Parathyroid adenoma (tissue), 2 donors: ENCODE data around the gene MUC5AC.

Experiments
- H2AFZ ChIP-seq: fragments of 300-600 bp; sonication (generic); one replicate; pipeline ENCODE4 v1.7.0; 2017; ENCODE audit warnings: antibody characterized with exemption, mild to moderate bottlenecking
- H3K27ac ChIP-seq: fragments of 300-600 bp; sonication (generic); one replicate; pipeline ENCODE4 v1.7.0; 2017
- H3K27me3 ChIP-seq: fragments of 300-600 bp; sonication (generic); one replicate; pipeline ENCODE4 v1.7.0; 2017; ENCODE audit warnings: low read length; ENCODE audit not compliant: control insufficient read depth, insufficient read depth
- H3K36me3 ChIP-seq: fragments of 300-600 bp; sonication (generic); one replicate; pipeline ENCODE4 v1.7.0; 2017; ENCODE audit warnings: low read length; ENCODE audit not compliant: control insufficient read depth, insufficient read depth
- H3K4me1 ChIP-seq: fragments of 300-600 bp; sonication (generic); one replicate; pipeline ENCODE4 v1.7.0; 2017; ENCODE audit warnings: control low read depth
- H3K4me2 ChIP-seq: fragments of 300-600 bp; sonication (generic); one replicate; pipeline ENCODE4 v1.7.0; 2017; ENCODE audit warnings: low read length
- H3K4me3 ChIP-seq: fragments of 300-600 bp; sonication (generic); one replicate; pipeline ENCODE4 v1.7.0; 2017; ENCODE audit warnings: low read depth, low read length
- H3K79me2 ChIP-seq: fragments of 300-600 bp; sonication (generic); one replicate; pipeline ENCODE4 v1.7.0; 2017; ENCODE audit warnings: control low read depth
- H3K9ac ChIP-seq: fragments of 300-600 bp; sonication (generic); one replicate; pipeline ENCODE4 v1.7.0; 2017; ENCODE audit warnings: mild to moderate bottlenecking
- H3K9me3 ChIP-seq: fragments of 300-600 bp; sonication (generic); one replicate; pipeline ENCODE4 v1.7.0; 2017; ENCODE audit warnings: low read length; ENCODE audit not compliant: control insufficient read depth
- CTCF ChIP-seq: fragments of 300-600 bp; sonication (generic); IDR thresholded peaks from one replicate; pipeline ENCODE4 v1.7.0; 2017; ENCODE audit warnings: antibody characterized with exemption, mild to moderate bottlenecking
- donor health status: primary hyperparathyroidism.

The MUC5AC gene

GRCh38 chr11:1235306-1235900, 77.7 kb downstream of the MUC5AC start:
- no peak overlapping the region for H3K4me2 ChIP-seq
- H2AFZ ChIP-seq, result no peak overlapping the region
- H3K9ac ChIP-seq, result no peak overlapping the region
- no peaks in the 10 kb centered on the region for H3K36me3 ChIP-seq
- H3K4me1 ChIP-seq, result no peaks in the 10 kb centered on the region
- H3K4me3 ChIP-seq, result no peak overlapping the region
- H3K79me2 ChIP-seq, result no peaks in the 10 kb centered on the region
- TF ChIP-seq CTCF, result no peak
- H3K27me3 ChIP-seq, result no peaks in the 10 kb centered on the region
- H3K9me3 ChIP-seq, result no peaks in the 10 kb centered on the region
- no peak overlapping the region for H3K27ac ChIP-seq

GRCh38 chr11:1235901-1236315, 78.2 kb downstream of the MUC5AC start:
- H3K9ac ChIP-seq, result no peak overlapping the region
- no peaks in the 10 kb centered on the region for H3K9me3 ChIP-seq

GRCh38 chr11:1236316-1237127, 78.8 kb downstream of the MUC5AC start:
- Histone ChIP-seq H3K4me2 (no peak overlapping the region), H3K9me3 (no peaks in the 10 kb centered on the region), H3K4me1 (no peaks in the 10 kb centered on the region), H3K9ac (no peak overlapping the region), H3K36me3 (no peaks in the 10 kb centered on the region), H2AFZ (no peak overlapping the region), H3K27ac (no peak overlapping the region), H3K4me3 (no peak overlapping the region), H3K27me3 (no peaks in the 10 kb centered on the region), H3K79me2 (no peaks in the 10 kb centered on the region)
- no peak for TF ChIP-seq CTCF

More at GRCh38 chr11:1235901-1236315, 78.2 kb downstream of the MUC5AC start:
- Histone ChIP-seq H2AFZ (no peak overlapping the region), H3K36me3 (no peaks in the 10 kb centered on the region), H3K27me3 (no peaks in the 10 kb centered on the region), H3K4me3 (no peak overlapping the region), H3K27ac (no peak overlapping the region), H3K4me1 (no peaks in the 10 kb centered on the region), H3K4me2 (no peak overlapping the region), H3K79me2 (no peaks in the 10 kb centered on the region)
- no peak for TF ChIP-seq CTCF

DNA sequence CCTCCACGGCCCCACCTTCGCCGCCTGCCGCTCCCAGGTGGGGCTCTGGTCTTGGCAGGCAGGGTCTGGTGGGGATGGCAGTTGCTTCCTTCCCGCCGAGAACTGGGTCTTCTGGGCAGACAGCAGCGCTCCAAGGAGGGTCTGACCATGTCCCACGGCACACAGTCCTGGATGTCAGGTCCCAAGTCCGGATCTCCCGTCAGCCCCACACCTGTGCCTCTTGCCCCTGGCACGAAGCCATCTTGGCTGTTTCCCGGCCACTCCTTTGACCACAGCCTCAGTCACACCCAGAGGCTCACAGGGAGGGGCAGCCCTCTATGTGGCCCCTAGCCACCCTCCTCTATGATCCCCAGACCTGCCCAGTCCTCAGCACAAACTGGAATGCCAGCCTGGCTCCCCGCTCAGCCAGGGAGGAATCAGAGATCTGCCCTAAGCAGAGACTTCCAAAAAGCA, 79.4 kb downstream of the MUC5AC start:
- no peak overlapping the region for H3K9ac ChIP-seq
- H3K9me3 ChIP-seq, result no peaks in the 10 kb centered on the region
- no peaks in the 10 kb centered on the region for H3K36me3 ChIP-seq
- H3K4me1 ChIP-seq, result no peaks in the 10 kb centered on the region
- no peak overlapping the region for H2AFZ ChIP-seq
- no peak for TF ChIP-seq CTCF
- H3K4me3 ChIP-seq, result no peak overlapping the region
- no peak overlapping the region for H3K27ac ChIP-seq
- no peak overlapping the region for H3K4me2 ChIP-seq
- H3K27me3 ChIP-seq, result no peaks in the 10 kb centered on the region
- no peaks in the 10 kb centered on the region for H3K79me2 ChIP-seq
